GM23338 (cell line): ENCODE results near the gene ZC3H13.

Experiments
- CREB1 ChIP-seq: fragments of 250-450 bp; sonication (Bioruptor Pico); IDR thresholded peaks from 2 replicates; pipeline ENCODE4 v1.5.0; 2020; ENCODE audit warnings: low read depth, mild to moderate bottlenecking, moderate library complexity
- EZH2 ChIP-seq: fragments of 200-600 bp; sonication (generic); IDR thresholded peaks from one replicate; pipeline ENCODE4 v1.8.0; 2017; ENCODE audit warnings: antibody characterized with exemption, mild to moderate bottlenecking, low read depth; ENCODE audit not compliant: unreplicated experiment
- EZH2phosphoT487 ChIP-seq: fragments of 200-600 bp; sonication (generic); IDR thresholded peaks from one replicate; pipeline ENCODE4 v1.8.1; 2018; ENCODE audit warnings: antibody characterized with exemption; ENCODE audit not compliant: unreplicated experiment
- JUNB ChIP-seq: IDR thresholded peaks from one replicate; pipeline ENCODE4 v1.6.1; 2016; ENCODE audit warnings: antibody characterized with exemption; ENCODE audit not compliant: unreplicated experiment
- NANOG ChIP-seq: IDR thresholded peaks from 2 replicates; pipeline ENCODE4 v1.6.1; 2016; ENCODE audit warnings: antibody characterized with exemption, borderline replicate concordance
- POLR2AphosphoS5 ChIP-seq: IDR thresholded peaks from 2 replicates; pipeline ENCODE4 v1.6.1; 2016; ENCODE audit warnings: antibody characterized with exemption, low read depth
- STAT1 ChIP-seq: IDR thresholded peaks from one replicate; pipeline ENCODE4 v1.6.1; 2016; ENCODE audit warnings: antibody characterized with exemption; ENCODE audit not compliant: unreplicated experiment
- ZNF114 ChIP-seq: fragments of 250-450 bp; sonication (Bioruptor Pico); IDR thresholded peaks from 2 replicates; pipeline ENCODE4 v1.5.0; 2020; ENCODE audit warnings: mild to moderate bottlenecking, moderate library complexity
- ZNF331 ChIP-seq: fragments of 250-450 bp; sonication (Bioruptor Pico); IDR thresholded peaks from 2 replicates; pipeline ENCODE4 v1.5.0; 2020; ENCODE audit warnings: low read depth, mild to moderate bottlenecking, moderate library complexity
- TF ChIP-seq, protein P1 (sequence below), 2 experiments: fragments of 200-600 bp in 1 of 2; sonication (generic) in 1 of 2; conservative IDR thresholded peaks; 2 replicates each; pipeline versions ENCODE4 v1.5.1 to v1.6.1; 2016 to 2017; ENCODE audit warnings: antibody characterized with exemption in 2 of 2, low read depth in 2 of 2, mild to moderate bottlenecking in 2 of 2, moderate library complexity in 1 of 2
- TF ChIP-seq, protein P2 (sequence below): IDR thresholded peaks from one replicate; pipeline ENCODE4 v1.6.1; 2018; ENCODE audit warnings: antibody characterized with exemption; ENCODE audit not compliant: unreplicated experiment
- TF ChIP-seq, protein P3 (sequence below): IDR thresholded peaks from 2 replicates; pipeline ENCODE4 v1.6.1; 2016; ENCODE audit warnings: antibody characterized with exemption
- TF ChIP-seq, protein P4 (sequence below): fragments of 250-450 bp; sonication (Bioruptor Pico); IDR thresholded peaks from 2 replicates; pipeline ENCODE4 v1.5.0; 2020; ENCODE audit warnings: mild to moderate bottlenecking, moderate library complexity

DNA sequence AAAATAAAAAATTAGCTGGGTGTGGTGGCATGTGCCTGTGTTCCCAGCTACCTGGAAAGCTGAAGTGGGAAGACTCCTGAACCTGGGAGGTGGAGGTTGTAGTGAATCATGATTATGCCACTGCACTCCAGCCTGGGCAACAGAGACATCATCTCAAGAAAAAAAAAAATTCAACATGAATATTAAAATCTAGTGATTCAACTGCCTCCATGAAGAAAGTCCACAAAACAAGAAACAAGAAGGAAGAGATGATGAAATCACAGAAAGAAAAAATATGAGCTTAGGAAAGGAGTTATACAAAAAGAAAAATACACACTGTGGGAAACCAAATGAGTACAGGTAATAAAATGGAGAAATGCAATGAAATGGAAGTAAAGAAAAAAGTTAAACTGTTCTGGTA lies 101.4 kb downstream of the ZC3H13 start:
- TF ChIP-seq, protein P1, sequence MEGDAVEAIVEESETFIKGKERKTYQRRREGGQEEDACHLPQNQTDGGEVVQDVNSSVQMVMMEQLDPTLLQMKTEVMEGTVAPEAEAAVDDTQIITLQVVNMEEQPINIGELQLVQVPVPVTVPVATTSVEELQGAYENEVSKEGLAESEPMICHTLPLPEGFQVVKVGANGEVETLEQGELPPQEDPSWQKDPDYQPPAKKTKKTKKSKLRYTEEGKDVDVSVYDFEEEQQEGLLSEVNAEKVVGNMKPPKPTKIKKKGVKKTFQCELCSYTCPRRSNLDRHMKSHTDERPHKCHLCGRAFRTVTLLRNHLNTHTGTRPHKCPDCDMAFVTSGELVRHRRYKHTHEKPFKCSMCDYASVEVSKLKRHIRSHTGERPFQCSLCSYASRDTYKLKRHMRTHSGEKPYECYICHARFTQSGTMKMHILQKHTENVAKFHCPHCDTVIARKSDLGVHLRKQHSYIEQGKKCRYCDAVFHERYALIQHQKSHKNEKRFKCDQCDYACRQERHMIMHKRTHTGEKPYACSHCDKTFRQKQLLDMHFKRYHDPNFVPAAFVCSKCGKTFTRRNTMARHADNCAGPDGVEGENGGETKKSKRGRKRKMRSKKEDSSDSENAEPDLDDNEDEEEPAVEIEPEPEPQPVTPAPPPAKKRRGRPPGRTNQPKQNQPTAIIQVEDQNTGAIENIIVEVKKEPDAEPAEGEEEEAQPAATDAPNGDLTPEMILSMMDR (conservative IDR thresholded peaks at IDR 0.05; ENCODE audit: low read depth in 2 of 2): no peak
- TF ChIP-seq, protein P2, sequence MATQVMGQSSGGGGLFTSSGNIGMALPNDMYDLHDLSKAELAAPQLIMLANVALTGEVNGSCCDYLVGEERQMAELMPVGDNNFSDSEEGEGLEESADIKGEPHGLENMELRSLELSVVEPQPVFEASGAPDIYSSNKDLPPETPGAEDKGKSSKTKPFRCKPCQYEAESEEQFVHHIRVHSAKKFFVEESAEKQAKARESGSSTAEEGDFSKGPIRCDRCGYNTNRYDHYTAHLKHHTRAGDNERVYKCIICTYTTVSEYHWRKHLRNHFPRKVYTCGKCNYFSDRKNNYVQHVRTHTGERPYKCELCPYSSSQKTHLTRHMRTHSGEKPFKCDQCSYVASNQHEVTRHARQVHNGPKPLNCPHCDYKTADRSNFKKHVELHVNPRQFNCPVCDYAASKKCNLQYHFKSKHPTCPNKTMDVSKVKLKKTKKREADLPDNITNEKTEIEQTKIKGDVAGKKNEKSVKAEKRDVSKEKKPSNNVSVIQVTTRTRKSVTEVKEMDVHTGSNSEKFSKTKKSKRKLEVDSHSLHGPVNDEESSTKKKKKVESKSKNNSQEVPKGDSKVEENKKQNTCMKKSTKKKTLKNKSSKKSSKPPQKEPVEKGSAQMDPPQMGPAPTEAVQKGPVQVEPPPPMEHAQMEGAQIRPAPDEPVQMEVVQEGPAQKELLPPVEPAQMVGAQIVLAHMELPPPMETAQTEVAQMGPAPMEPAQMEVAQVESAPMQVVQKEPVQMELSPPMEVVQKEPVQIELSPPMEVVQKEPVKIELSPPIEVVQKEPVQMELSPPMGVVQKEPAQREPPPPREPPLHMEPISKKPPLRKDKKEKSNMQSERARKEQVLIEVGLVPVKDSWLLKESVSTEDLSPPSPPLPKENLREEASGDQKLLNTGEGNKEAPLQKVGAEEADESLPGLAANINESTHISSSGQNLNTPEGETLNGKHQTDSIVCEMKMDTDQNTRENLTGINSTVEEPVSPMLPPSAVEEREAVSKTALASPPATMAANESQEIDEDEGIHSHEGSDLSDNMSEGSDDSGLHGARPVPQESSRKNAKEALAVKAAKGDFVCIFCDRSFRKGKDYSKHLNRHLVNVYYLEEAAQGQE: no peak
- TF ChIP-seq POLR2AphosphoS5 (no peak), EZH2 (no peak), CREB1 (no peak), EZH2phosphoT487 (no peak), JUNB (no peak), ZNF114 (CRISPR knock-in tag) (no peak), NANOG (no peak), STAT1 (no peak), ZNF331 (CRISPR knock-in tag) (no peak)
- TF ChIP-seq, protein P3, sequence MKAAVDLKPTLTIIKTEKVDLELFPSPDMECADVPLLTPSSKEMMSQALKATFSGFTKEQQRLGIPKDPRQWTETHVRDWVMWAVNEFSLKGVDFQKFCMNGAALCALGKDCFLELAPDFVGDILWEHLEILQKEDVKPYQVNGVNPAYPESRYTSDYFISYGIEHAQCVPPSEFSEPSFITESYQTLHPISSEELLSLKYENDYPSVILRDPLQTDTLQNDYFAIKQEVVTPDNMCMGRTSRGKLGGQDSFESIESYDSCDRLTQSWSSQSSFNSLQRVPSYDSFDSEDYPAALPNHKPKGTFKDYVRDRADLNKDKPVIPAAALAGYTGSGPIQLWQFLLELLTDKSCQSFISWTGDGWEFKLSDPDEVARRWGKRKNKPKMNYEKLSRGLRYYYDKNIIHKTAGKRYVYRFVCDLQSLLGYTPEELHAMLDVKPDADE: no peak
- TF ChIP-seq, protein P4, sequence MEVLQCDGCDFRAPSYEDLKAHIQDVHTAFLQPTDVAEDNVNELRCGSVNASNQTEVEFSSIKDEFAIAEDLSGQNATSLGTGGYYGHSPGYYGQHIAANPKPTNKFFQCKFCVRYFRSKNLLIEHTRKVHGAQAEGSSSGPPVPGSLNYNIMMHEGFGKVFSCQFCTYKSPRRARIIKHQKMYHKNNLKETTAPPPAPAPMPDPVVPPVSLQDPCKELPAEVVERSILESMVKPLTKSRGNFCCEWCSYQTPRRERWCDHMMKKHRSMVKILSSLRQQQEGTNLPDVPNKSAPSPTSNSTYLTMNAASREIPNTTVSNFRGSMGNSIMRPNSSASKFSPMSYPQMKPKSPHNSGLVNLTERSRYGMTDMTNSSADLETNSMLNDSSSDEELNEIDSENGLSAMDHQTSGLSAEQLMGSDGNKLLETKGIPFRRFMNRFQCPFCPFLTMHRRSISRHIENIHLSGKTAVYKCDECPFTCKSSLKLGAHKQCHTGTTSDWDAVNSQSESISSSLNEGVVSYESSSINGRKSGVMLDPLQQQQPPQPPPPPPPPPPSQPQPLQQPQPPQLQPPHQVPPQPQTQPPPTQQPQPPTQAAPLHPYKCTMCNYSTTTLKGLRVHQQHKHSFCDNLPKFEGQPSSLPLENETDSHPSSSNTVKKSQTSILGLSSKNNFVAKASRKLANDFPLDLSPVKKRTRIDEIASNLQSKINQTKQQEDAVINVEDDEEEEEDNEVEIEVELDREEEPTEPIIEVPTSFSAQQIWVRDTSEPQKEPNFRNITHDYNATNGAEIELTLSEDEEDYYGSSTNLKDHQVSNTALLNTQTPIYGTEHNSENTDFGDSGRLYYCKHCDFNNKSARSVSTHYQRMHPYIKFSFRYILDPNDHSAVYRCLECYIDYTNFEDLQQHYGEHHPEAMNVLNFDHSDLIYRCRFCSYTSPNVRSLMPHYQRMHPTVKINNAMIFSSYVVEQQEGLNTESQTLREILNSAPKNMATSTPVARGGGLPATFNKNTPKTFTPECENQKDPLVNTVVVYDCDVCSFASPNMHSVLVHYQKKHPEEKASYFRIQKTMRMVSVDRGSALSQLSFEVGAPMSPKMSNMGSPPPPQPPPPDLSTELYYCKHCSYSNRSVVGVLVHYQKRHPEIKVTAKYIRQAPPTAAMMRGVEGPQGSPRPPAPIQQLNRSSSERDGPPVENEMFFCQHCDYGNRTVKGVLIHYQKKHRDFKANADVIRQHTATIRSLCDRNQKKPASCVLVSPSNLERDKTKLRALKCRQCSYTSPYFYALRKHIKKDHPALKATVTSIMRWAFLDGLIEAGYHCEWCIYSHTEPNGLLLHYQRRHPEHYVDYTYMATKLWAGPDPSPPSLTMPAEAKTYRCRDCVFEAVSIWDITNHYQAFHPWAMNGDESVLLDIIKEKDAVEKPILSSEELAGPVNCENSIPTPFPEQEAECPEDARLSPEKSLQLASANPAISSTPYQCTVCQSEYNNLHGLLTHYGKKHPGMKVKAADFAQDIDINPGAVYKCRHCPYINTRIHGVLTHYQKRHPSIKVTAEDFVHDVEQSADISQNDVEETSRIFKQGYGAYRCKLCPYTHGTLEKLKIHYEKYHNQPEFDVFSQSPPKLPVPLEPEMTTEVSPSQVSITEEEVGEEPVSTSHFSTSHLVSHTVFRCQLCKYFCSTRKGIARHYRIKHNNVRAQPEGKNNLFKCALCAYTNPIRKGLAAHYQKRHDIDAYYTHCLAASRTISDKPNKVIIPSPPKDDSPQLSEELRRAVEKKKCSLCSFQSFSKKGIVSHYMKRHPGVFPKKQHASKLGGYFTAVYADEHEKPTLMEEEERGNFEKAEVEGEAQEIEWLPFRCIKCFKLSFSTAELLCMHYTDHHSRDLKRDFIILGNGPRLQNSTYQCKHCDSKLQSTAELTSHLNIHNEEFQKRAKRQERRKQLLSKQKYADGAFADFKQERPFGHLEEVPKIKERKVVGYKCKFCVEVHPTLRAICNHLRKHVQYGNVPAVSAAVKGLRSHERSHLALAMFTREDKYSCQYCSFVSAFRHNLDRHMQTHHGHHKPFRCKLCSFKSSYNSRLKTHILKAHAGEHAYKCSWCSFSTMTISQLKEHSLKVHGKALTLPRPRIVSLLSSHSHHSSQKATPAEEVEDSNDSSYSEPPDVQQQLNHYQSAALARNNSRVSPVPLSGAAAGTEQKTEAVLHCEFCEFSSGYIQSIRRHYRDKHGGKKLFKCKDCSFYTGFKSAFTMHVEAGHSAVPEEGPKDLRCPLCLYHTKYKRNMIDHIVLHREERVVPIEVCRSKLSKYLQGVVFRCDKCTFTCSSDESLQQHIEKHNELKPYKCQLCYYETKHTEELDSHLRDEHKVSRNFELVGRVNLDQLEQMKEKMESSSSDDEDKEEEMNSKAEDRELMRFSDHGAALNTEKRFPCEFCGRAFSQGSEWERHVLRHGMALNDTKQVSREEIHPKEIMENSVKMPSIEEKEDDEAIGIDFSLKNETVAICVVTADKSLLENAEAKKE (CRISPR knock-in tag): no peak
